ENCODE data around the gene KRTAP2-2.

DNA sequence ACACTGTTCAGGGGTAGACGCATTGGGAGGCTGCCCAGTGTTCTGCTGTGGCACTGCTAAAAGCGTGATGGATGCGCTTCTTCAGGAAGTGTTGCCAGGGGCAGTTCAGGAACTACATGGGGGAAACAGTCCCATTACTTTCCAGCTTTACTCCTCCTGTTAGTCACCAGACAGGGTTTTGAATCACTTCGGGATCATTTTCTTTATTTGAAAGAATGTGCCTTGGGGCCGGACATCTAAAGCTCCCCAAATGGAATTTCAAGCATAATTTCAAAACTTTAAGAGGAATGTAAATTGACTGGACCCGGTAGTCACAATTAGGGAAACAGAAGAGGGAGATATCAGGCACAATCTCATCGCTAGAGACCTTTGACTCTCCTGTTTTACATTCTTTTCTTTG lies 6.6 kb downstream of the KRTAP2-2 start:
- TF ChIP-seq TCF12 (IDR thresholded peaks at IDR 0.05) = no peak
- TF ChIP-seq, protein P1, sequence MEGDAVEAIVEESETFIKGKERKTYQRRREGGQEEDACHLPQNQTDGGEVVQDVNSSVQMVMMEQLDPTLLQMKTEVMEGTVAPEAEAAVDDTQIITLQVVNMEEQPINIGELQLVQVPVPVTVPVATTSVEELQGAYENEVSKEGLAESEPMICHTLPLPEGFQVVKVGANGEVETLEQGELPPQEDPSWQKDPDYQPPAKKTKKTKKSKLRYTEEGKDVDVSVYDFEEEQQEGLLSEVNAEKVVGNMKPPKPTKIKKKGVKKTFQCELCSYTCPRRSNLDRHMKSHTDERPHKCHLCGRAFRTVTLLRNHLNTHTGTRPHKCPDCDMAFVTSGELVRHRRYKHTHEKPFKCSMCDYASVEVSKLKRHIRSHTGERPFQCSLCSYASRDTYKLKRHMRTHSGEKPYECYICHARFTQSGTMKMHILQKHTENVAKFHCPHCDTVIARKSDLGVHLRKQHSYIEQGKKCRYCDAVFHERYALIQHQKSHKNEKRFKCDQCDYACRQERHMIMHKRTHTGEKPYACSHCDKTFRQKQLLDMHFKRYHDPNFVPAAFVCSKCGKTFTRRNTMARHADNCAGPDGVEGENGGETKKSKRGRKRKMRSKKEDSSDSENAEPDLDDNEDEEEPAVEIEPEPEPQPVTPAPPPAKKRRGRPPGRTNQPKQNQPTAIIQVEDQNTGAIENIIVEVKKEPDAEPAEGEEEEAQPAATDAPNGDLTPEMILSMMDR (IDR thresholded peaks at IDR 0.05) = no peak
- no peak for TF ChIP-seq MXI1 (IDR thresholded peaks at IDR 0.05; ENCODE audit: low read depth, low read length)
- TF ChIP-seq TAF1 (IDR thresholded peaks at IDR 0.05; ENCODE audit: borderline replicate concordance, low read depth, low read length) = no peak
- no peak for TF ChIP-seq RAD21 (IDR thresholded peaks at IDR 0.05; ENCODE audit: low read length)
- TF ChIP-seq NRF1 (IDR thresholded peaks at IDR 0.05; ENCODE audit: low read depth, low read length) = no peak
- no peak for TF ChIP-seq EZH2phosphoT487 (IDR thresholded peaks at IDR 0.05; ENCODE audit: borderline replicate concordance, low read depth)
- no peak for TF ChIP-seq POLR2AphosphoS5 (IDR thresholded peaks at IDR 0.05; ENCODE audit: low read depth, low read length)
- no peak for TF ChIP-seq NFIC (IDR thresholded peaks at IDR 0.05; ENCODE audit: borderline replicate concordance)
- TF ChIP-seq, protein P2, sequence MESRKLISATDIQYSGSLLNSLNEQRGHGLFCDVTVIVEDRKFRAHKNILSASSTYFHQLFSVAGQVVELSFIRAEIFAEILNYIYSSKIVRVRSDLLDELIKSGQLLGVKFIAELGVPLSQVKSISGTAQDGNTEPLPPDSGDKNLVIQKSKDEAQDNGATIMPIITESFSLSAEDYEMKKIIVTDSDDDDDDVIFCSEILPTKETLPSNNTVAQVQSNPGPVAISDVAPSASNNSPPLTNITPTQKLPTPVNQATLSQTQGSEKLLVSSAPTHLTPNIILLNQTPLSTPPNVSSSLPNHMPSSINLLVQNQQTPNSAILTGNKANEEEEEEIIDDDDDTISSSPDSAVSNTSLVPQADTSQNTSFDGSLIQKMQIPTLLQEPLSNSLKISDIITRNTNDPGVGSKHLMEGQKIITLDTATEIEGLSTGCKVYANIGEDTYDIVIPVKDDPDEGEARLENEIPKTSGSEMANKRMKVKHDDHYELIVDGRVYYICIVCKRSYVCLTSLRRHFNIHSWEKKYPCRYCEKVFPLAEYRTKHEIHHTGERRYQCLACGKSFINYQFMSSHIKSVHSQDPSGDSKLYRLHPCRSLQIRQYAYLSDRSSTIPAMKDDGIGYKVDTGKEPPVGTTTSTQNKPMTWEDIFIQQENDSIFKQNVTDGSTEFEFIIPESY (IDR thresholded peaks at IDR 0.05; ENCODE audit: borderline replicate concordance, low read depth) = no peak
- TF ChIP-seq, protein P3, sequence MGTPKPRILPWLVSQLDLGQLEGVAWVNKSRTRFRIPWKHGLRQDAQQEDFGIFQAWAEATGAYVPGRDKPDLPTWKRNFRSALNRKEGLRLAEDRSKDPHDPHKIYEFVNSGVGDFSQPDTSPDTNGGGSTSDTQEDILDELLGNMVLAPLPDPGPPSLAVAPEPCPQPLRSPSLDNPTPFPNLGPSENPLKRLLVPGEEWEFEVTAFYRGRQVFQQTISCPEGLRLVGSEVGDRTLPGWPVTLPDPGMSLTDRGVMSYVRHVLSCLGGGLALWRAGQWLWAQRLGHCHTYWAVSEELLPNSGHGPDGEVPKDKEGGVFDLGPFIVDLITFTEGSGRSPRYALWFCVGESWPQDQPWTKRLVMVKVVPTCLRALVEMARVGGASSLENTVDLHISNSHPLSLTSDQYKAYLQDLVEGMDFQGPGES (IDR thresholded peaks at IDR 0.05; ENCODE audit: low read depth, low read length) = no peak
